ENCODE measurements around the gene PCSK6. TPM values are rescaled to one million over a fixed set of nuclear protein-coding genes. Genes with fewer than 3 reads are reported as not detected.
"Not testable (repeated sequence)": the region's sequence is repeated elsewhere in the genome, so short reads cannot be mapped to it uniquely, and the experiment has no call there.

Gene PCSK6
- total RNA-seq, 2 donors from 2014 or later = 29.9 to 39.5 TPM

- no peak for DNase-seq
- intact Hi-C loops (cut with DNase I) = no loop called here
- Histone ChIP-seq H3K4me1 (no peaks in the 10 kb centered on the region), H3K36me3 (no peaks in the 10 kb centered on the region), H3K9me3 (no peaks in the 10 kb centered on the region), H3K9ac (ENCODE audit: low read depth in 2 of 2, low read length in 2 of 2) (no peak overlapping the region), H3K27me3 (no peaks in the 10 kb centered on the region), H3K27ac (no peak overlapping the region), H3K4me3 (no peak overlapping the region)
- TF ChIP-seq, protein P1, sequence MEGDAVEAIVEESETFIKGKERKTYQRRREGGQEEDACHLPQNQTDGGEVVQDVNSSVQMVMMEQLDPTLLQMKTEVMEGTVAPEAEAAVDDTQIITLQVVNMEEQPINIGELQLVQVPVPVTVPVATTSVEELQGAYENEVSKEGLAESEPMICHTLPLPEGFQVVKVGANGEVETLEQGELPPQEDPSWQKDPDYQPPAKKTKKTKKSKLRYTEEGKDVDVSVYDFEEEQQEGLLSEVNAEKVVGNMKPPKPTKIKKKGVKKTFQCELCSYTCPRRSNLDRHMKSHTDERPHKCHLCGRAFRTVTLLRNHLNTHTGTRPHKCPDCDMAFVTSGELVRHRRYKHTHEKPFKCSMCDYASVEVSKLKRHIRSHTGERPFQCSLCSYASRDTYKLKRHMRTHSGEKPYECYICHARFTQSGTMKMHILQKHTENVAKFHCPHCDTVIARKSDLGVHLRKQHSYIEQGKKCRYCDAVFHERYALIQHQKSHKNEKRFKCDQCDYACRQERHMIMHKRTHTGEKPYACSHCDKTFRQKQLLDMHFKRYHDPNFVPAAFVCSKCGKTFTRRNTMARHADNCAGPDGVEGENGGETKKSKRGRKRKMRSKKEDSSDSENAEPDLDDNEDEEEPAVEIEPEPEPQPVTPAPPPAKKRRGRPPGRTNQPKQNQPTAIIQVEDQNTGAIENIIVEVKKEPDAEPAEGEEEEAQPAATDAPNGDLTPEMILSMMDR (IDR thresholded peaks at IDR 0.05) = no peak
Observed at GRCh38 chr15:101357885-101358284, 131.6 kb downstream of the PCSK6 start.

- no peak for DNase-seq
- intact Hi-C loops (cut with DNase I) = no loop called here
- H3K27ac ChIP-seq = no peak overlapping the region
Observed at GRCh38 chr15:101357333-101357732, 132.2 kb downstream of the PCSK6 start.

DNA sequence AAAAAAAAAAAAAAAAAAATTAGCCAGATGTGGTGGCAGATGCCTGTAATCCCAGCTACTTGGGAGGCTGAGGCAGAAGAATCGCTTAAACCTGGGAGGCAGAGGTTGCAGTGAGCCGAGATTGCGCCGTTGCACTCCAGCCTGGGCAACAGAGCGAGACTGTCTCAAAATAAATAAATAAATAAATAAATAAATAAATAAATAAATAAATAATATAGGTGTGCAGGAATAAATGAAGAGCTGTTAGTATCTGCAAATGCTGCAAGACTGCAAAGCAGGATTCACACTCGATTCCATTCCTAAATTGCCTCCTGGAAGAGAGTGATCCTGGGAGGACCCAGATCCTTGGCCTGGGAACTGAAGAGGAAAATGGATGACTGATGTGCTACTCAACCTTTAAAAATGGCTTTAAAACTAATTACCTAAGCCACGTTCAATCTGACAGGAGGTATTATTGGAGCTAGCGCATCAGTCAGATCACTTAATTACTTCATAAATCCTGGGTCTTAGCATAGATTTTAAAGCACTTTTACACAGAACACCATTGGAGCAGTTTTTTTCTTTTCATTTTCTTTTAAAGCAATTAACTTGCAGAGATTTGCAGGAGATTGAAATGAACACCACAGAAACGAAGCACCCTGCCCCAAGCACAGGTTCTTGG is 132.9 kb downstream of the PCSK6 start:
- intact Hi-C loops (cut with DNase I); H3K9me3 ChIP-seq; H3K9ac ChIP-seq (ENCODE audit: low read depth in 2 of 2, low read length in 2 of 2); H3K27ac ChIP-seq; H3K4me1 ChIP-seq; H3K27me3 ChIP-seq; DNase-seq; H3K36me3 ChIP-seq; H3K4me3 ChIP-seq: not testable (repeated sequence)

More at GRCh38 chr15:101357333-101357732, 132.2 kb downstream of the PCSK6 start:
- Histone ChIP-seq H3K27me3 (no peaks in the 10 kb centered on the region), H3K4me3 (no peak overlapping the region), H3K9ac (ENCODE audit: low read depth in 2 of 2, low read length in 2 of 2) (no peak overlapping the region), H3K36me3 (no peaks in the 10 kb centered on the region), H3K4me1 (no peaks in the 10 kb centered on the region), H3K9me3 (no peaks in the 10 kb centered on the region)
- TF ChIP-seq, protein P1 (IDR thresholded peaks at IDR 0.05) = no peak

GRCh38 chr15:101355678-101356464 is 133.6 kb downstream of the PCSK6 start:
- intact Hi-C loops (cut with DNase I) = no loop called here
- DNase-seq = no peak

GRCh38 chr15:101354891-101355623 is 134.4 kb downstream of the PCSK6 start:
- Histone ChIP-seq H3K36me3 (no peaks in the 10 kb centered on the region), H3K27me3 (no peaks in the 10 kb centered on the region), H3K27ac (no peak overlapping the region), H3K4me3 (no peak overlapping the region), H3K4me1 (no peaks in the 10 kb centered on the region), H3K9ac (ENCODE audit: low read depth in 2 of 2, low read length in 2 of 2) (no peak overlapping the region), H3K9me3 (no peaks in the 10 kb centered on the region)
- TF ChIP-seq, protein P1 (IDR thresholded peaks at IDR 0.05) = no peak
- intact Hi-C loops (cut with DNase I) = no loop called here
- DNase-seq = no peak

More at GRCh38 chr15:101355678-101356464, 133.6 kb downstream of the PCSK6 start:
- H3K4me1 ChIP-seq = no peaks in the 10 kb centered on the region
- no peak overlapping the region for H3K9ac ChIP-seq (ENCODE audit: low read depth in 2 of 2, low read length in 2 of 2)
- H3K27ac ChIP-seq = no peak overlapping the region
- H3K36me3 ChIP-seq = no peaks in the 10 kb centered on the region
- H3K4me3 ChIP-seq = no peak overlapping the region
- H3K27me3 ChIP-seq = no peaks in the 10 kb centered on the region
- TF ChIP-seq, protein P1 (IDR thresholded peaks at IDR 0.05) = no peak
- H3K9me3 ChIP-seq = no peaks in the 10 kb centered on the region
